Suprapubic skin (tissue), 4 donors: ENCODE data around the gene NACAD. TPM values are rescaled to one million over a fixed set of nuclear protein-coding genes. Genes with fewer than 3 reads are reported as not detected.

ENCODE experiments used
- DNase-seq, 2 donors: peaks; one replicate each; pipeline ENCODE4 v3.0.0-alpha.2; 2019; ENCODE audit warnings: low spot score in 2 of 2
- H3K27ac ChIP-seq: fragments of 200-600 bp; sonication (generic); one replicate; pipeline ENCODE4 v1.5.1; 2019
- H3K27me3 ChIP-seq: fragments of 200-600 bp; sonication (generic); one replicate; pipeline ENCODE4 v1.5.1; 2019
- H3K36me3 ChIP-seq: fragments of 200-600 bp; sonication (generic); one replicate; pipeline ENCODE4 v1.5.1; 2019
- H3K4me1 ChIP-seq: fragments of 200-600 bp; sonication (generic); one replicate; pipeline ENCODE4 v1.5.1; 2019
- H3K4me3 ChIP-seq: fragments of 200-600 bp; sonication (generic); one replicate; pipeline ENCODE4 v1.5.1; 2019; ENCODE audit warnings: mild to moderate bottlenecking
- H3K9me3 ChIP-seq: fragments of 200-600 bp; sonication (generic); one replicate; pipeline ENCODE4 v1.5.1; 2019
- EP300 ChIP-seq: sonication (generic); formaldehyde crosslinking; IDR thresholded peaks from one replicate; pipeline ENCODE4 v1.6.1; 2017; ENCODE audit warnings: antibody characterized with exemption
- POLR2A ChIP-seq, 2 donors: fragments of 450-650 bp; IDR thresholded peaks; one replicate each; pipeline ENCODE4 v1.6.1; 2017; ENCODE audit warnings: antibody characterized with exemption in 2 of 2, mild to moderate bottlenecking in 2 of 2, moderate library complexity in 2 of 2
- POLR2AphosphoS5 ChIP-seq, 3 donors: sonication (generic); formaldehyde crosslinking; IDR thresholded peaks; one replicate each; pipeline ENCODE4 v1.6.1; 2017; ENCODE audit warnings: antibody characterized with exemption in 3 of 3
- WGBS: methylation state at CpG from one replicate; pipeline ENCODE4 v1.1.5; 2018; 5-methylcytosine and 5-hydroxymethylcytosine counted together
- total RNA-seq, 4 donors: library from RNA; depleted of rRNA; stranded (reverse); fragments of >200 nt; gene quantifications; one replicate each; pipeline ENCODE4 v1.1.0, GENCODE V29; 2016
- TF ChIP-seq, protein P1 (sequence below), 2 donors: fragments of 200-600 bp in 1 of 2; fragments of 450-650 bp in 1 of 2; sonication (generic) in 1 of 2; IDR thresholded peaks; one replicate each; pipeline ENCODE4 v1.5.1; 2016 to 2019; ENCODE audit warnings: antibody characterized with exemption in 2 of 2, mild to moderate bottlenecking in 1 of 2, moderate library complexity in 1 of 2

Gene NACAD
- total RNA-seq, 4 donors from 2014 or later: 0.76 to 1.4 (median 1.0) TPM

DNA sequence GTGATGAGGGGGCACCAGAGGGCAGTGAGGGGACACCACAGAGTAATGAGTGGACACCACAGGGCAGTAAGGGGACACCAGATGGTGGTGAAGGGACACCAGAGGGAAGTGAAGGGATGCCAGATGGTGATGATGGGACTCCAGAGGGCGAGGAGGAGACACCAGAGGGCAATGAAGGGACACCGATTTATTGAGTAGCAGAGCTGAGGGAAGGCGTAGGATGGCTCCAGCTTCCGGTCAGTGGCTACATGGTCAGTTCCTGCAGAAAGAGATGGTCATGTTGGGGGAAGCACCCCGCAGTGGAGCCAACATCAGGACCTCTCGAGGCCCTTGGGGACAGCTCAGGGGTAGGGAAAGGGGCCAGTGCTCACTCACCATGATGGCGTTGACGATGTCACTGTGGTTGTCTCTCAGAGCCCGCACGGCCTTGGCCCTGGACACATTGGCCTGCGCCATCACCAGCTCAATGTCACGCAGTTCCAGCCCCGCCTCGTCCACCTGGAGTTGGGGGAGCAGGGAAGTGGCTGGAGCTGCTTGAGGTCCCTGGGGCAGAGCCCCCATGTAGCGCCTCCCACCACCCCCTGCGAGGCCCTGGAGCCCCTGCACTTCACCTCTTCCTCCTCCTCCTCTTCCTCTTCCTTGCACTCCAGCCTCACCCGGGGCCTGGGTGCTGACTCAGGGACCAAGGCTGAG, 8.4 kb downstream of the NACAD start:
- 89% methylated on average over 17 of the region's 17 CpGs for WGBS

DNA sequence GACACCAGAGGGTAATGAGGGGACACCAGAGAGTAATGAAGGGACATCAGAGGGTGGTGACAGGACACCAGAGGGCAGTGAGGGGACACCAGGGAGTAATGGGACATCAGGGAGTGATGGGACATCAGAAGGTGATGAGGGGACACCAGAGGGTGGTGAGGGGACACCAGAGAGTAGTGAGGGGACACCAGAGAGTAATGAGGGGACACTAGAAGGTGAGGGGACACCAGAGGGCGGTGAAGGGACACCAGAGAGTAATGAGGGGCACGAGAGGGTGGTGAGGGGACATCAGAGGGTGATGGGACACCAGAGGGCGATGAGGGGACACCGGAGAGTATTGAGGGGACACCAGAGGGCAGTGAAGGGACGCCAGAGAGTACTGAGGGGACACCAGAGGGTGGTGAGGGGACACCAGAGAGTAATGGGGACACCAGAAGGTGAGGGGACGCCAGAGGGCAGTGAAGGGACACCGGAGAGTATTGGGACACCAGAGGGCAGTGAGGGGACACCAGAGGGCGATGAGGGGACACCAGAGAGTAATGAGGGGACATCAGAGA, 10.6 kb downstream of the NACAD start:
- TF ChIP-seq, protein P1, sequence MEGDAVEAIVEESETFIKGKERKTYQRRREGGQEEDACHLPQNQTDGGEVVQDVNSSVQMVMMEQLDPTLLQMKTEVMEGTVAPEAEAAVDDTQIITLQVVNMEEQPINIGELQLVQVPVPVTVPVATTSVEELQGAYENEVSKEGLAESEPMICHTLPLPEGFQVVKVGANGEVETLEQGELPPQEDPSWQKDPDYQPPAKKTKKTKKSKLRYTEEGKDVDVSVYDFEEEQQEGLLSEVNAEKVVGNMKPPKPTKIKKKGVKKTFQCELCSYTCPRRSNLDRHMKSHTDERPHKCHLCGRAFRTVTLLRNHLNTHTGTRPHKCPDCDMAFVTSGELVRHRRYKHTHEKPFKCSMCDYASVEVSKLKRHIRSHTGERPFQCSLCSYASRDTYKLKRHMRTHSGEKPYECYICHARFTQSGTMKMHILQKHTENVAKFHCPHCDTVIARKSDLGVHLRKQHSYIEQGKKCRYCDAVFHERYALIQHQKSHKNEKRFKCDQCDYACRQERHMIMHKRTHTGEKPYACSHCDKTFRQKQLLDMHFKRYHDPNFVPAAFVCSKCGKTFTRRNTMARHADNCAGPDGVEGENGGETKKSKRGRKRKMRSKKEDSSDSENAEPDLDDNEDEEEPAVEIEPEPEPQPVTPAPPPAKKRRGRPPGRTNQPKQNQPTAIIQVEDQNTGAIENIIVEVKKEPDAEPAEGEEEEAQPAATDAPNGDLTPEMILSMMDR (IDR thresholded peaks at IDR 0.05): no peak
- TF ChIP-seq POLR2AphosphoS5 (IDR thresholded peaks at IDR 0.05): no peak
- TF ChIP-seq EP300: no peak
- TF ChIP-seq POLR2A (IDR thresholded peaks at IDR 0.05): no peak
- Histone ChIP-seq H3K4me1 (peaks cover 5% of the 10 kb centered on the region), H3K9me3 (no peaks in the 10 kb centered on the region), H3K36me3 (peaks cover 46% of the 10 kb centered on the region), H3K27me3 (no peaks in the 10 kb centered on the region), H3K4me3 (no peak overlapping the region), H3K27ac (no peak overlapping the region)
- WGBS: 81% methylated on average over 8 of the region's 8 CpGs
- DNase-seq: peak in 1 of 2 donors; percentile 53

More for the DNA sequence above, 8.4 kb downstream of the NACAD start:
- TF ChIP-seq EP300: no peak
- TF ChIP-seq POLR2A (IDR thresholded peaks at IDR 0.05): no peak
- TF ChIP-seq, protein P1 (IDR thresholded peaks at IDR 0.05): no peak
- TF ChIP-seq POLR2AphosphoS5 (IDR thresholded peaks at IDR 0.05): no peak
- DNase-seq: peak in 1 of 2 donors; percentile 74
- Histone ChIP-seq H3K4me3 (no peak overlapping the region), H3K36me3 (peaks cover 24% of the 10 kb centered on the region), H3K4me1 (no peaks in the 10 kb centered on the region), H3K9me3 (no peaks in the 10 kb centered on the region), H3K27ac (no peak overlapping the region), H3K27me3 (no peaks in the 10 kb centered on the region)

DNA sequence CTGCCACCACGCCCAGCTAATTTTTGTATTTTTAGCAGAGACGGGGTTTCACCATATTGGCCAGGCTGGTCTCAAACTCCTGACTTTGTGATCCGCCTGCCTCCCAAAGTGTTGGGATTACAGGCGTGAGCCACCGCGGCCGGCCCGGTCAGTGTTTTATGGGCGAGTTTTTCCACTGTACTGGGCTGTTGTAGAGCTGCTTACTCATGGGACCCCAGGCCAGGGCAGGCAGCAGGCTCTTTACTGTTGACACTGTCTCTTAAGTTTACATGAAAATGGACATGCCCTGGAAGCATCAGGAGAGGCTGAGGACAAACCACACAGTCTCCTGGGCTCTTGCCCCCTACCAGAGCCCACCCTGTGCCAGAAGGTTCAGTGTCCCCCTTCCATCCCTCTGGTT, 11.2 kb downstream of the NACAD start:
- Histone ChIP-seq H3K4me3 (no peak overlapping the region), H3K27me3 (no peaks in the 10 kb centered on the region), H3K27ac (no peak overlapping the region), H3K36me3 (peaks cover 52% of the 10 kb centered on the region), H3K9me3 (no peaks in the 10 kb centered on the region), H3K4me1 (peaks cover 5% of the 10 kb centered on the region)
- 100% methylated on average over 2 of the region's 9 CpGs for WGBS
- TF ChIP-seq POLR2AphosphoS5 (IDR thresholded peaks at IDR 0.05) (no peak), POLR2A (IDR thresholded peaks at IDR 0.05) (no peak), EP300 (no peak)
- TF ChIP-seq, protein P1 (IDR thresholded peaks at IDR 0.05): no peak
- peak in 1 of 2 donors; percentile 56 for DNase-seq

DNA sequence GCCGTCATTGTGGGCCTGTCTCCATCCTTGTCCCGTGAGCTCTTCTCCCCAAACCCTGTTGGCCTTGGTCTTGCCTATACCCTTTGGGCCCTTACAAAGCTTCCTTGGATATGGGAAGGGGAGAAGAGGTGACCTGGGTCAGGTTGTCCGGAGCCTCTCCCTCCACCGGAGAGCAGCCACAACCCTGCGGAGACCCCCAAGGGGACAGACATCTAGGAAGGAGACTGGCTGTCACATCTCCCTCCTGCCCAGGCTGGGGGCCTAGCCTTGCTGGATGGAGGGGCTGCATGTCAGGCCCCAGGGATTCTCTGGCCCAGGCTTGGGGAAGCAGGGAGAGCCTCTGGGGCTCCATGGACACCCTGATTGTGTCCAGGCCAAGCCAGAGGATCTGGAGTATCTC, 11.8 kb downstream of the NACAD start:
- Histone ChIP-seq H3K27ac (no peak overlapping the region), H3K4me1 (peaks cover 5% of the 10 kb centered on the region), H3K27me3 (no peaks in the 10 kb centered on the region), H3K9me3 (no peaks in the 10 kb centered on the region), H3K36me3 (peaks cover 59% of the 10 kb centered on the region), H3K4me3 (no peak overlapping the region)
- 83% methylated on average over 5 of the region's 5 CpGs for WGBS
- peak in 1 of 2 donors; percentile 70 for DNase-seq
- TF ChIP-seq EP300 (no peak), POLR2A (IDR thresholded peaks at IDR 0.05) (no peak)

DNA sequence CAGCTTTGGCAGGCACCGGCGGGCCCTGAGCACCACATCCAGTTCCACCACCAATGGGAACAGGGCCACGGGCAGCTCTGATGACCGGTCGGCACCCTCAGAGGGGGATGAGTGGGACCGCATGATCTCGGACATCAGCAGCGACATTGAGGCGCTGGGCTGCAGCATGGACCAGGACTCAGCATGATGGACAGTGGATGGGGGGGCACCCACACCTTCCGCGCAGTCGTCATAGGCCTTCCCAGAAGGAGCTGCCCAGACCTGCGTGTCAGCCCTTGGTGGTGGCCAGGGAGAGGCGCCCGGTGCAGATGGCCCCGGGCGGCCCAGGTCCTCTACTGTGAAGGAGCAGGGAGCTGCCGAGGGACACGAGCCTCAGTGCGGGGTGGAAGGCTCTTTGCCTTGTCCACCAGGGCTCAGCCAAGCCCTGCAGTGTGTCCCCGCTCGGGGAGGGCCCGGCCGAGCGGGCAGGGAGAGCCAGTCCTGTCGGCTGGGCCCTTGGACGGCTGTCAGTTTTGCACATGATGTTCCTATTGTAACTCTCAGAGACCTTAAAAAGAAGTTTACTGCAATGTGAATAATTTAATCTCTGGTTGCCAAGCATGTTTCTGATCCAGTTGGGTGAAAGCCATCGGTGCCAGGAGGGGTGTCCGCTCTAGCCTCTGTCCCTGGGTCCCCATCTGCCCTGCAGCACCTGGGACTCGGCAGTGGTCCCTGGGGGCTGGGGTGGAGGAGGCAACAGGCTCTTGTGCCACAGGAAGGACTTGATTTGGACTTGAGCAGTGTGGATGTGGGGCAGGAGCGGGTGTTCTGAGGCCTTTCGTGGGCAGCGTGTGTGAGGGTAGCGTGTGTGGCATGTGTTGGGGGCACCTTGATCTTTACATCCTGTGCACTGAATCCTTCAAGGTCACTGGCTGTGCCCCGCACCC, 12.6 kb downstream of the NACAD start:
- H3K4me3 ChIP-seq: no peak overlapping the region
- WGBS: 91% methylated on average over 23 of the region's 35 CpGs
- H3K27me3 ChIP-seq: no peaks in the 10 kb centered on the region
- TF ChIP-seq EP300 (no peak), POLR2A (IDR thresholded peaks at IDR 0.05) (no peak), POLR2AphosphoS5 (IDR thresholded peaks at IDR 0.05) (no peak)
- TF ChIP-seq, protein P1 (IDR thresholded peaks at IDR 0.05): no peak
- peaks cover 67% of the 10 kb centered on the region for H3K36me3 ChIP-seq
- peaks cover 5% of the 10 kb centered on the region for H3K4me1 ChIP-seq
- peak in 1 of 2 donors; percentile 69 for DNase-seq
- no peaks in the 10 kb centered on the region for H3K9me3 ChIP-seq
- H3K27ac ChIP-seq: no peak overlapping the region
